Peyer's patch (tissue), 4 donors: Measurements from ENCODE around the gene EPB41L3. TPM values are rescaled to one million over a fixed set of nuclear protein-coding genes. Genes with fewer than 3 reads are reported as not detected.

Source experiments
- DNase-seq, 3 donors: peaks; one replicate each; pipeline ENCODE4 v3.0.0-alpha.2; 2017 to 2019
- H3K27ac ChIP-seq, 4 donors: fragments of 200-600 bp; sonication (generic); one replicate each; pipeline ENCODE4 v1.5.1; 2016 to 2019
- H3K27me3 ChIP-seq, 2 donors: fragments of 200-600 bp; sonication (generic); one replicate each; pipeline ENCODE4 v1.5.1; 2019
- H3K36me3 ChIP-seq, 3 donors: fragments of 200-600 bp; sonication (generic); one replicate each; pipeline ENCODE4 v1.5.1; 2016 to 2019
- H3K4me1 ChIP-seq, 4 donors: fragments of 200-600 bp; sonication (generic); one replicate each; pipeline ENCODE4 v1.5.1; 2016 to 2019
- H3K4me3 ChIP-seq, 4 donors: fragments of 200-600 bp; sonication (generic); 1 replicate in 3 of 4; 2 replicates in 1 of 4; pipeline ENCODE4 v1.5.1; 2016 to 2019; ENCODE audit warnings: mild to moderate bottlenecking in 1 of 4
- H3K9me3 ChIP-seq, 4 donors: fragments of 200-600 bp; sonication (generic); one replicate each; pipeline ENCODE4 v1.5.1; 2016 to 2019; ENCODE audit warnings: mild to moderate bottlenecking in 1 of 4
- POLR2A ChIP-seq, 2 donors: fragments of 450-650 bp; IDR thresholded peaks; one replicate each; pipeline ENCODE4 v1.5.1; 2017; ENCODE audit warnings: antibody characterized with exemption in 2 of 2, mild to moderate bottlenecking in 2 of 2, moderate library complexity in 2 of 2
- total RNA-seq, 4 donors: library from RNA; depleted of rRNA; stranded (reverse); fragments of >200 nt; gene quantifications; one replicate each; pipeline ENCODE4 v1.1.0, GENCODE V29; 2016
- TF ChIP-seq, protein P1 (sequence below), 6 experiments: fragments of 450-650 bp in 4 of 6; fragments of 200-600 bp in 2 of 6; sonication (generic) in 1 of 6; IDR thresholded peaks; one replicate each; pipeline ENCODE4 v1.5.1; 2017 to 2019; ENCODE audit warnings: antibody characterized with exemption in 6 of 6, mild to moderate bottlenecking in 3 of 6, moderate library complexity in 1 of 6

The EPB41L3 gene
- total RNA-seq, 4 donors from 2014 or later: 234 to 251 (median 248) TPM

DNA sequence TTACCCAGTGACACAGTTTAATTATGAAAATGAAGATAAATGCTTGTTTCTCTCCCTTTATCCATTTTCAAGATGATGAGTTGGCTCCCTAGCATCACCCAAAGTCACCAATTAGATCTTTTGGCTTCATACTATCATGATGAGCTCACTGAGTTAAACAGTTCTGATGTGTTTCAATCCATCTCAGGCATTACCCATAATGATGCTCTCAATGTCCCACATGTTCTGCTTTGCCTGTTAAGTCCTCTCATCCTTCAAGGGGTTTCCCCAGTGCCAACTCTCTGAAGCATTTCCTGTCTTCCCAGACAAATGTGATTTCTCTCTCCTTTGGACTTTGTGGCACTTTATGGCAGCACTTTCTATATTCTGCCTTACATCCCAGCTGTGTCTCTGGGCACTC, 92.6 kb downstream of the EPB41L3 start:
- no peaks in the 10 kb centered on the region for H3K27me3 ChIP-seq
- no peak for DNase-seq
- H3K27ac ChIP-seq: no peak overlapping the region
- no peaks in the 10 kb centered on the region for H3K4me1 ChIP-seq
- no peak overlapping the region for H3K4me3 ChIP-seq
- TF ChIP-seq POLR2A (IDR thresholded peaks at IDR 0.05): no peak
- TF ChIP-seq, protein P1, sequence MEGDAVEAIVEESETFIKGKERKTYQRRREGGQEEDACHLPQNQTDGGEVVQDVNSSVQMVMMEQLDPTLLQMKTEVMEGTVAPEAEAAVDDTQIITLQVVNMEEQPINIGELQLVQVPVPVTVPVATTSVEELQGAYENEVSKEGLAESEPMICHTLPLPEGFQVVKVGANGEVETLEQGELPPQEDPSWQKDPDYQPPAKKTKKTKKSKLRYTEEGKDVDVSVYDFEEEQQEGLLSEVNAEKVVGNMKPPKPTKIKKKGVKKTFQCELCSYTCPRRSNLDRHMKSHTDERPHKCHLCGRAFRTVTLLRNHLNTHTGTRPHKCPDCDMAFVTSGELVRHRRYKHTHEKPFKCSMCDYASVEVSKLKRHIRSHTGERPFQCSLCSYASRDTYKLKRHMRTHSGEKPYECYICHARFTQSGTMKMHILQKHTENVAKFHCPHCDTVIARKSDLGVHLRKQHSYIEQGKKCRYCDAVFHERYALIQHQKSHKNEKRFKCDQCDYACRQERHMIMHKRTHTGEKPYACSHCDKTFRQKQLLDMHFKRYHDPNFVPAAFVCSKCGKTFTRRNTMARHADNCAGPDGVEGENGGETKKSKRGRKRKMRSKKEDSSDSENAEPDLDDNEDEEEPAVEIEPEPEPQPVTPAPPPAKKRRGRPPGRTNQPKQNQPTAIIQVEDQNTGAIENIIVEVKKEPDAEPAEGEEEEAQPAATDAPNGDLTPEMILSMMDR (IDR thresholded peaks at IDR 0.05): no peak
- no peaks in the 10 kb centered on the region for H3K9me3 ChIP-seq
- no peaks in the 10 kb centered on the region for H3K36me3 ChIP-seq

DNA sequence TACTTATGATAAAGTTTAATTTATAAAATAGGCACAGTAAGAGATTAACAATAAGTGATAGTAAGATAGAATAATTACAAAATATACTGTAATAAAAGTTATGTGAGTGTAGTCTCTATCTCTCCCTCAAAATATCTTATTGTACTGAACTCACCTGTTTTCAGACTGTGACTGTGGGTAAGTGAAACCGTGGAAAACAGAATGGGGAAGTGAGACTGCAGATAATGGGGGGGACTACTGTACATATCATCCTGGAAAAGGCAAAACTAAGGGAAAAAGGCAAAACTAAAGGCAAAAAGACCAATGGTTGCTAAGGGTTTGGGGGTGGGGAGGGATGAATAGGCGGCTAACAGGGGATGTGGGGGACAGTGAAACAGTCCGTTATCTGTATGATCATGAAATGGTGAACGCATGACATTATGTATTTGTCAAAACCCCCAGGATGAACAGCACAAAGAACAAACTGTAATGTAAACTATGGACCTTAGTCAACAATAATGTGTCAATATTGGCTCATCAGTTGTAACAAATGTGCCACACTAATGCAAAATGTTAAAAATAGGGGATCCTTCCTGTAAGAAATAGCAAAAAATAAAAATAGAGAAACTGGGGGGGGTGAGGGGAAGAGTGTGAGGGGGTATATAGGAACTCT, 93.8 kb downstream of the EPB41L3 start:
- no peak for DNase-seq
- no peaks in the 10 kb centered on the region for H3K9me3 ChIP-seq
- H3K27ac ChIP-seq: no peak overlapping the region
- no peaks in the 10 kb centered on the region for H3K36me3 ChIP-seq
- no peaks in the 10 kb centered on the region for H3K4me1 ChIP-seq
- no peak overlapping the region for H3K4me3 ChIP-seq
- no peaks in the 10 kb centered on the region for H3K27me3 ChIP-seq
- TF ChIP-seq POLR2A (IDR thresholded peaks at IDR 0.05): no peak
- TF ChIP-seq, protein P1 (IDR thresholded peaks at IDR 0.05): no peak

DNA sequence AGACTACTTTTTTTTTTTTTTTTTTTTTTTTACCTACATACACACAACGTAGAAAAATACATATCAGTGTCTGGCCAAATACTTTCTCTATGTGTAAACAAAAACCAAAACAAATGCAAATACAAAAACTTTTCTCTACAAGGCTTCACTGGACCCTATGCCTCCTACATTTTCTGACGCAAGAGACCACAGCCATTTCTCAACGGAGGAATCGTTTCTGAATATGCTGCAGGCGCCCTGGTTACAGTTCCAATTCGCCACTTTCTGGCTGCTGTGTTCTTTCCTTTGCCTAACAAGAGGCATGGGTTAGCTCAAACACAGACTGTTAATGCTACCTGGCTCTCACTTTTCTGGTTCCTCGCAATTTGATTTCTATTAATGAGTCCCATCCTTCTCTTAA, 96.4 kb downstream of the EPB41L3 start:
- no peak overlapping the region for H3K27ac ChIP-seq
- no peaks in the 10 kb centered on the region for H3K4me1 ChIP-seq
- no peak for DNase-seq
- H3K9me3 ChIP-seq: no peaks in the 10 kb centered on the region
- no peaks in the 10 kb centered on the region for H3K27me3 ChIP-seq
- H3K4me3 ChIP-seq: no peak overlapping the region
- H3K36me3 ChIP-seq: no peaks in the 10 kb centered on the region
- TF ChIP-seq, protein P1 (IDR thresholded peaks at IDR 0.05): no peak
- no peak for TF ChIP-seq POLR2A (IDR thresholded peaks at IDR 0.05)

DNA sequence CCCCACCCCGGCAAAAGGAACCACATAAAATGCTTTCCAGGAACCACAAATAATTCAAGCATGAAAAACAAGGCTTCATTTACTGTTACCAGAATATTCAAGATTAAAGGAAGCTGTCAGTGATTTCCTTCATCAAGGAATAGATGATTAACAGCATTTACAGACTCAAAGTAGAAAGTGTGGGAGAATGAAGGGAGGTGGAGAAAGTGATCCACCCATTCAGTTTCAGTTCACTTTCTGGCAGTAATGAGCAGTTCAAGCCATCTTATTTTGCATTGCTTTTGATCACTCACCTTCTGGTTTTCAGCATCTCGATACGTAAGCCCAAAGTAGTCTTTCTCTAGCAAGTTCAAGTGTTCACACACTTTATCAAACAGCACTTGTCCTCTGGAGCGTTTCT, 99.0 kb downstream of the EPB41L3 start:
- TF ChIP-seq POLR2A (IDR thresholded peaks at IDR 0.05): no peak
- TF ChIP-seq, protein P1 (IDR thresholded peaks at IDR 0.05): no peak
- no peaks in the 10 kb centered on the region for H3K4me1 ChIP-seq
- no peak overlapping the region for H3K27ac ChIP-seq
- no peak overlapping the region for H3K4me3 ChIP-seq
- H3K36me3 ChIP-seq: no peaks in the 10 kb centered on the region
- DNase-seq: no peak
- H3K9me3 ChIP-seq: no peaks in the 10 kb centered on the region
- H3K27me3 ChIP-seq: no peaks in the 10 kb centered on the region

DNA sequence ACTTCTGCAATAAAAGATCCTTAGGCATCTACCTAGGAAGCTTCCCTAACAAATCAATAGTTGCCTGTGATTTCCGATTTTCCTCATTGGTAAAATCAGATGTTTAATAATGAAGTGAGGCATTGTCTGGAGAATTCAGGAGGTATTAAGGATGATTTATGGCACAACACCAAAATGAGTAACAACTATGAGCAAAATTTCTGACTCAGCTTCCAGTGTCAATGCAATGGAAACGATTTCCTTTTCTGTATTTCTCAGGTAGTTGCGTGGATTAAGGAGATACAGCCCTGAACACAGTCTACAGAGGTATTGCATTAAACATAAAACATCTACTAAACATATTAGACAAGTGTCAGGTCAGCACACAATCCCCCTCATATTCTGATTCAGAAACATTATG, 99.5 kb downstream of the EPB41L3 start:
- H3K27me3 ChIP-seq: no peaks in the 10 kb centered on the region
- no peak for DNase-seq
- H3K9me3 ChIP-seq: no peaks in the 10 kb centered on the region
- no peak overlapping the region for H3K27ac ChIP-seq
- no peak overlapping the region for H3K4me3 ChIP-seq
- no peaks in the 10 kb centered on the region for H3K4me1 ChIP-seq
- H3K36me3 ChIP-seq: no peaks in the 10 kb centered on the region
- no peak for TF ChIP-seq POLR2A (IDR thresholded peaks at IDR 0.05)
- TF ChIP-seq, protein P1 (IDR thresholded peaks at IDR 0.05): no peak
